HG03039 (cell line): ENCODE results near the gene WDFY2.
A peak's percentile ranks its signal among the peaks of the same experiment; 100 is the strongest.

Experiments used
- ATAC-seq: cut with Tn5 transposase; IDR thresholded peaks from one replicate; pipeline ENCODE4 v1.9.1; 2021; ENCODE audit warnings: mild to moderate bottlenecking, moderate library complexity; ENCODE audit not compliant: unreplicated experiment

Gene WDFY2

DNA sequence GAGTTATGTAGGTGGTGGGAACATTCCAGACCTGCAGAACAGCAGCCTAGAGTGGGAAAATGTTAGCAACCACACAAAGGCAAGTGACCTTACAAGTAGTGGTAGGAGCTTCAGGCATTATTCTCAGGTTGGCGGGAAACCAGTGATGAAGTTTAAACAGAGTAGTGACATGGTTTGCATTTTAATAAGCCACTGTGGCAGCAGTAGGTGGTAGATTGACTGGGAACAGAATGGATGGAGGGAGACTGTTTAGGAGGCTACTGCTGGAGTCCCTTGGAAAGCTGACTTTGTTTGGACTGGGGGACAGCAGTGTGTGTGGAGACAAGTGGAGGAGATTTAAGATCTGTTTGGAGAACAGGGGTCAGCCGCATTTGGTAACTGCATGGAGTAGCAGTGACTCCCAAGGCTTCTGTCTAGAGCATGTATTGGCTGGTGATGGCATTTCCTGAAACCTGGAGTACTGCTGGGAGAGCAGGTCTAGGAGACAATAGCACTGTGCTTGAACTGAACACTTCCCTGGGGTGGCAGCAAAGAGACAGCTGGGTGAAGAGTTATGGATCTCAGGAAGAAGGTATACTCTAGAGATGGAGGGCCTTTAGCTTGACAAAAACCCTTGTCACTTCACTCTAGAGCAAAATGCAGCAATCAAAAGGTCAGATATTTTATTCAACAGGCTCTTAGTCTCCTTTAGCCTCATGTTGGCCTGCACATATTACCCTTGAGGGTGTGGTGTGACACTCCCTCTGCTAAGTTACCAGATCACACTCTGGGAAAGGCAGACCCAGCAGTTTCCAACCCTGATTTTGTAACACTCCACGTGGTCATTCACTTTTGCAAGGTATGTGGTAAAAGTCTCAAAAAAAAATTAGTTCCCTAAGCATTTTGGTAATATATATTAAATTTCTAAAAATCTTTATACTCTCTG, 149.4 kb downstream of the WDFY2 start:
- no peak for ATAC-seq

DNA sequence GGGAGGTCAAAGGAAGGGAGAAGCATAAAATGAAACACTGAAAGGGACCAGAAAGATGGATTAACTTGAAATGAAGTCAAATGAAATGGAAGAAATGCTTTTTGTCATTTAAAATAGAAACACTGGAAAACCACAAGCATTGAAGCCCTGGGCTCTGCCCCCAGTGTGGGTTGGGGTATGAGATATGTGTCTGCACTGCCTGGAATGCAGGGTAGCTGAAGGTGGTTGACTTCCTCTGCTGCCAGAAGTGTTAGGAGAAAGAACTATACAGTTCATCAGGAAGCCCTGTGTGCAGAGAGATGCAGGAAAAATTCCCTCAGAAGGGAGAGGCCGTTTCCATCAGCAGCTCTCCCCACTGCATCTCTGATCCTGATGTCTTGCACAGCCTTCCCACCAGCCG, 150.5 kb downstream of the WDFY2 start:
- no peak for ATAC-seq

DNA sequence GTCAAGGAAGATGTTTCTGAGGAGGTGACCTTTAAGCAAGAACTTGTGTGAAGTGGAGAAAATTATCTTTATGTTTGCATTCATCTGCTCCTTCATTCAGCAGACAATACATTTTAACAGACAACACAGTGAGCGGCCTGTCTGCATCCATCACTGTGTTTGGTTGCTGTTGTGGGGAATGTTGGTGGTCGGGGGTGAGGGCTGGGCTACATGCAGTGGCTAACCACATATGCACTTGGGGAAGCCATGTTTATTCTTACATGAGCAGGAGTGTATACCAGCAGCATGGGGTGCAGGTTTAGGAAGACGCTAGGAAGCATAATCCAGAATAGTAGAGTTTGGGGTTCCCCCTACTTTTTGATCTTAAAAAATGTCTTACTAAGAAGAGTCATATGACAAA, 153.3 kb downstream of the WDFY2 start:
- ATAC-seq = no peak

DNA sequence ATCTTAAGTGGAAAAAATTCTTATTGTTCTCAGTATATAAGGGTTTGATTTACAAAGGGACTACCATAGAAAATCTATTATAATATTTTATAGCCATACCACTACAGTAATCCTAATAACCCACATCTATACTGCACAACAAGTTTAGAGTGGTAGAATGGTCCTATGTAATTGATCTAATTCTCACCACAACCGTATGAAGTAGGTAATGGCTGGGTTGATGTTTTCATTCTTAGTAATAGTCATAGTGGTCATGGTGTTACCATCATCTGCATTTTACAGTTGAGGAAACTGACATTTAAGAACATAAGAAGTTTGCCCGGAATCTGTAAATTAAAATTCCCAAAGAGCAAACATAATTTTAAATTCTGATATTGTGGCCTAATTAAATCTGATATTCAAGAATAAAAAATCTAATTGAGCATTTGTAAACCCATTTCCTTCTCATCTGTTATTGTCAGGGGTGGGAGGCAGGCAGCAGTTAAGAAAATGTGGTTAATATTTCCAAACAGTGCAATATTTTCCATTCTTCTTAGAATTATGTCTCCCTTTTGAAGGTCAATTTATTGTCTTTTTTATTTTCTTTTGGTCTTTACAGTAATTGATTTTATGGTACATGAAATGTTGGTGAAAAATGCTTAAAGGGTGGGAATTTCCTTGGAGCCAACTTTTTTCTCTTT, 154.1 kb downstream of the WDFY2 start:
- ATAC-seq = no peak

DNA sequence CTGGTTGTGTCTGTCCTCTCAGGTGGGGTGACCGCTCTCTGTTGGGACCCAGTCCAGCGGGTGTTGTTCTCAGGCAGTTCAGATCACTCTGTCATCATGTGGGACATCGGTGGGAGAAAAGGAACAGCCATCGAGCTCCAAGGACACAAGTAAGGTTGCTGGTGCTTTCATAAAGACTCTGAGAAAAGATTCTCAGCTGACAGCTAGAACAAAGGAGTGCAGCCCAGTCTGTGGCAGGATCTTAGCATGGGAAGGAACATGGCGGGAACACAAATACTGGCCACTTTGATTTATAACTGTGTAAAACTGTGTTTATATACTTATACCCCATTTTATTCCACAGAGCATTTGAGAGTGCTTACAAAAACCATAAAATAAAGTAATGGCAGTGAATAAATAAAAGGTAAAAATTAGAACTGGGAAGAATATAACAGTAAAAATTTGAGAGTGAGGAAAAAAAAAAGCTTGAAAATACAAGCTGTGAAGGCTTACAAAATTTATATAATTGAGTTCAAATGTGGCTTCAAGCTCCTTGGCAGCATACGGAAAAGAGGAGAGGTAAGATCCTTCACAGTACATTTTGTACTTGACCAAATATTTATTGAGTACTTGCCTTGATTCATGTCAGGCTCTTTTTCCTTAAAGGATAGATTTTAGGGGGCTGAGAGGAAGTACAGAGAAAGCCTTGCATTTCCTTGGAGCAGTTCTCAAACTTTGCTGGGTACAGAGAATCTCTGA, 154.9 kb downstream of the WDFY2 start:
- no peak for ATAC-seq

DNA sequence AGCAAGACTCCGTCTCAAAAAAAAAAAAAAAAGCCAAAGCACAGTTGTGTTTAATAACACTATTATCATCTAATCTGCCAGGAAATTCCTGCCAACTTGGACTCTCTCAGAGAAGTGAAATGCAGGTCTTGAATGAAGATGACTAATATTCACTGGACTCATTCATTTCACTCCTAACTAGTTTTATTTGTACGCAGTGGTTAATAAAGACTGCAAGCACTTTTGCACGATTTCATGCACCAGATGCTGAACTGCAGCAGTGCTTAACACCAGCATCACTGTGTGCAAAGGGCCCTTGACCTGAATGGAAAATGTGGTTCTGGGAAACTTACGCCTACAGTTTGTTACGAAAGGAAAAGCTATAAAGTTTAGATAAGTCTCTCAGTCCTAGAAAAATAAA, 156.4 kb downstream of the WDFY2 start:
- ATAC-seq = no peak

DNA sequence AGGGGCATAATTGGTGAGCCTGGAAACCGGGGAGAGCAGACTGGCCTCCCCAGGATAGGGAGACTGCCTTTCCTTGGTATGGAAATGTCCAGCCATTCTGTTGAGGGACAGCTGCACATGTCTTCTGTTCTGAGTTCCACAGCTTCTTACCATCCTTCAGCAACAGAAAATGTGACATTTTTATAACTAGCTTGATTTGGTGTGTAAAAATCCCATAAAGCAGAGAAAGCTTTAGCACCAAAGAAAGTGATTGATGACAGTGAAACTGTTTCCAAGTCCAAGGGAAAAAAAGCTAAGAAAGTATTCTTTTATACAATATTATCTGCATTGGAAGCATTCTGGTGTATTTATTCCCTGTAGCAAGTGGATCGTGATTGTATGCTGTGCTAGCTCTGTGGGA, 157.8 kb downstream of the WDFY2 start:
- ATAC-seq = no peak

DNA sequence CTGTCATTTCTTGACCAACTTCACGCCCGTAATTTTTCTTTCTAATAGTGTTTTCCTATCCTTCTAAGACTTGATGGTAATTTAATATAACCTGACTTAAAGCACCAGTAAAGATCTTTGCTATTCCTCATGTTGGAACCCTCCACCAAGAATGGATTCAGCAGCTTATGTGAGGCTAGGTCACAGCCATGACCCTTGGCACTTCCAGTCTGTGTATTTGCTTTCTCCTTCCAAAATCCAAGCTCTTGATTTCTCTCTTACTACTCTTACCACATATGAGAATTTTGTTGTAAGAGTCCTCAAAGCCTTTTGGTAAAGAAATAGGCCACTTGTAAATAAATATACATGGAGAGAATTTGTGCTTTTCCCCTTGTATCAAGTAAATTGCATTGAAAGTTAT, 158.3 kb downstream of the WDFY2 start:
- no peak for ATAC-seq

DNA sequence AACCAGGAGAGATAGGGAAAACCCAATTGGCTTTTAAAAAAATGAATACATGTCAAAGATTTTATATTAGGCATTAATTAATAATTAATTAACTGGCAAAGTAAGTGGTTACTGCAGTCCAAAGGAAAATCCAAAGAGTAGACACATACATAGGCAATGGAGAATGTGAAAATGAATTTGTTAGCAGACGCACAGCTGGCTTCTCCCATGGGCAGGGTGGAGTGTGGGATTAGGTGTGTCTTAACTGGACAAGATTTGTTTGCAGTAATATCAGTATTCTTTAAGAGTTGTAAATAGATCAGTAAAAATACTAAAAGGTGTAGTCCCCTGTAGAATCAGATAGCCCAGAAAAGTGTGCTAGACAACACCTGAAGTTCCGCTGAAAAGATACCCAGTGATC, 161.0 kb downstream of the WDFY2 start:
- ATAC-seq = no peak

DNA sequence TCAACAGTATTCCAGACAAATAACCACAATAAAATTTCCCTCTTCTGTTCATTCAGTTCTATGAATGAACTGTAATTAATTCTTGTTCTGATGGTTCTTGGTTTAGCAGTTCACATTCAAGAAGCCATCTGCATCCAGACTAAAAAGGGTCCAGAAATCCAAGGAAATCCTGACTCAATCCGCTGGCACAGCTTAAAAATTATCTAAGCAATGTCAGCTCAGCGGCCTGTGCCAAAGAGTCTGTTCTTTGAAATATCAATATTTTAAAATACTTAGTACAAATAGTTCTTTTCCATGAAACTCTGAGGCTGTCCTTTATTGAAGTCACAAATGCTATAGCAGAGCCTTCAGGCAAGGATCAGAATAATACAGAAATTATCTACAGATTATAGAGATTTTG, 162.5 kb downstream of the WDFY2 start:
- ATAC-seq = no peak

DNA sequence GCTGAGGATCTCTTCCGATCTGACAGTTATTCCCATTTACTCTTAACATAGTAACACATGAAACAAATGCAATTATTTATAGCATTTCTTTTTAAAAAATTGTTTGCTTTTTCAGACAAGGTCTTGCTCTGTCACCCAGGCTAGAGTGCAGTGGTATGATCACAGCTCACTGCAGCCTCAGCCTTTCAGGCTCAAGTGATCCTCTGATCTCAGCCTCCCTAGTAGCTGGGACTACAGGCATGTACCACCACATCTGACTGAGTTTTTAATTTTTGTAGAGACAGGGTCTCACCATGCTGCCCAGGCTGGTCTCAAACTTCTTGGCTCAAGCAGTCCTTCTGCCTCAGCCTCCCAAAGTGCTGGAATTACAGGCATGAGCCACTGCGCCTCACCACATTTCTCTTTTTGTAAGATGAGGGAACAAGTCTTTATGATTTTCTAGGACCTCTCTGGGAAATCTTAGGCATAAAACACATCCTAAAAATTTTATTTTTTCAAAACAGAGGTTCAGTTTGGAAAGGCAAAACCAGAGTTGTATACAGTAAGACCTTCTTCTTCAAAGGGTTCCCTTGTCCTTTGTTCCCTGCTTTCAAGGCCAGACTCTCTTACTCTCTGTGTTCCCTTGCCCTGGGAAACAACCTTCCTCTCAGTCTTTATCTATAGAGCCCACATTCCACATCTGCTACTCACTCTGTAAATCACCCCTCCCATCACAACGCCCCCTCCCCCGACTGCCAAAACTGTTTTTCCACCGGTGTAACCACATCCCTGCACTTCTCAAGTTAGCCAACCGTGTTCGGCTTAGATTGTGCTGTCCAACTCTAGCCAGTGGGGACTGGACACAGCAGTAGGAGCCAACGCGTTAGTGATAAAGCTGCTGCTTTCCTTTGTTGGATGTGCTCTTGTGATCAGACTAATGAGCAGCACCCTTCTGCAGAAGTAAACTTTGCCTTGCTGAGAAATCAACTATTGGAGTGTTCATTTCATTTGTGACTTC, 163.5 kb downstream of the WDFY2 start:
- ATAC-seq = no peak

DNA sequence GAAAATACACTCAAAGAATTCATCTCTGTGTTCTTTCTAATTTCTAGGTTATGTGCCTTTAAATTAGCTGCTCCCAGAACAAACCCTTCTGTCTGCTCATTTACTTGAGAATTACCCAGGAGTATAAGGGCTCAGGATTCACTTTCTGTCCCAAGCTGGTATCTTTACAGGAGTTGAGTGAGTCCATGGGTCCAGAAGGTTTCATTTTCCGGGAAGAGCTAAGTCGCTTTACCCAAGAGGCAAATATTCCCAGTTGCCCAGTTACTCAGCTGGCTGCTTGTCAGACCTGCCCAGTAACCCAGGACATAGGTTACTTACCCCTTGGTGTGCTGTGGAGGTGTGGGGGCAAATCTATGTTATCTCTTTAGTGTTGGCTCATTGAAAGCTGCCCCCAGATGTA, 172.4 kb downstream of the WDFY2 start:
- no peak for ATAC-seq

DNA sequence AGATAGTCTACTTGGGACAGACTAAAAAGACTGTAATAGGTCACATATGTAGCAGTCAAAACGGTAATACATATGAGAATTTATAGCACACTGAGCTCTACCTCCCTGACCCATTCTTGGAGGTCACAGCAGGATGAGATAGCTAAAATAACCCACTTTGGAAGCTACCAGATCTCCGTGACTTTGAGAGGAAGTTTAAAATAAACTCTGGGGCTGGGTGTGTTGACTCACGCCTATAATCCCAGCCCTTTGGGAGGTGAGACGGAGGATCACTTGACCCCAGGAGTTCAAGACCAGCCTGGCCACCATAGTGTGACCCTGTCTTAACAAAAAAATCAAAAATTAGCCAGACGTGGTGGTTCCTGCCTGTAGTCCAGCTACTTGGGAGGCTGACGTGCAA, 174.4 kb downstream of the WDFY2 start:
- ATAC-seq = no peak

DNA sequence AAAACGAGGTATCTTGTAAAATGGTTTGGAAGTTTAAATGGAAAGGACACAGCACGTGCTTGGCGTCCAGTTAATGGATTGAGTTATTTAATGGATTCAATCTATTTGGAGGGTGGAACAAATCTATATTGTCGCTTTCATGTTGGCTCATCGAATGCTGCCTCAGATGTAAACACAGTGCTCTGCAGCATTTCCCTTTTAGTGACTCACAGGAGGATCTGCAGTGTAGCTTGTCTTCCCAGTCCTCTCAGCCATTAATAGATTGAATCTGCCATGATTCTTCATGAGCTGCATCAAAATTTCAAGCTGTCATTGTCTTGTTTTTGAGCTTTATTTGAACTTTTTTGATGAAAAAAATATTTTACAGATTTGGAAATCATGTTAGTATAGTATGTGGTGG, 175.0 kb downstream of the WDFY2 start:
- no peak for ATAC-seq

DNA sequence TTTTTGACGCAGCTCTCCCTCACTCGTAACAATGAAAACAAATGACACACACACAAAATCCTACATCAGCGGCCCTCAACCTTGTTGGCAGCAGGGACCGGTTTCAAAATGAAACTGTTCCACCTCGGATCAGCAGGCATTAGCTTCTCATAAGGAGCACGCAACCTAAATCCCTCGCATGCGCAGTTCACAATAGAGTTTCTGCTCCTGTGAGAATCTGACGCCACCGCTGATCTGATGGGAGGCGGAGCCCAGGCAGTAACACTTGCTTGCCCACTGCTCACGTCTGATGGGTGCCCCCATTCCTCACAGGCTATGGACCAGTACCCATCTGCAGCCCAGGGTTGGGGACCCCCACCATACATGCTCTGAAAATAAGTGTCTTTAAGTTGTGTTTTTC, 176.3 kb downstream of the WDFY2 start:
- ATAC-seq = no peak

DNA sequence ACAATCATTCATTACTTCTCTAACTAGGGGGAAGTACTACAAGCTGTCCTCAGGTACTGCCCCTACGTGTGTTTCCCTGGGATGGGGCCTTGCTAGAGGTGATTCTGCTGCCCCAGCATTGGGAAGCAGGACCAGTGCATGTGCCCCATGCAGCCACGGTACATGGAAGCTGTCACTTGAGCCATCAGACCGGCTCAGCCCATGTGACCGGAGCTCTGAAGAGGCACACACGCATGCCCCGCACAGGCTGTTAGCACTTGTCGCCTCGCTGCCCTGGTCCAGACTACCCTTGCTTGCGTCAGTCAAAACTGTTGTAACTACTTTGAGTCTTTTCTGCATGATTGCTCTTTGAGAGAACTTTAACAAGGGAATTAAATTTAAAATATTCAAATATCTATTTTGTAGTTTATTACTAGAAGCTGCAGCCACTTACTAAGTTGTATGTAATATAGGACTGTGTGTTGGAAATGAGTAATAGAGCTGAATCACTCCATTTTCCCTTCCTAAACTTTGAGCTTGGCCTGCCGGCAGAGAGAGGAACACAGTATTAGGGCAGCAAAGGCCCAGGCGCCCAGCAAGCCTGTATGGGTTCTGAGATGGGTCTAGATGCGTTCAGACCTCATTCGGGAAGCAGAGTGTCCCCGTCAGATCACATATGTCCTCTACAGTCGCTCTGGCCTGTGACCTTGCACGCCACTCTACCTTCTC, 177.5 kb downstream of the WDFY2 start:
- ATAC-seq = no peak

DNA sequence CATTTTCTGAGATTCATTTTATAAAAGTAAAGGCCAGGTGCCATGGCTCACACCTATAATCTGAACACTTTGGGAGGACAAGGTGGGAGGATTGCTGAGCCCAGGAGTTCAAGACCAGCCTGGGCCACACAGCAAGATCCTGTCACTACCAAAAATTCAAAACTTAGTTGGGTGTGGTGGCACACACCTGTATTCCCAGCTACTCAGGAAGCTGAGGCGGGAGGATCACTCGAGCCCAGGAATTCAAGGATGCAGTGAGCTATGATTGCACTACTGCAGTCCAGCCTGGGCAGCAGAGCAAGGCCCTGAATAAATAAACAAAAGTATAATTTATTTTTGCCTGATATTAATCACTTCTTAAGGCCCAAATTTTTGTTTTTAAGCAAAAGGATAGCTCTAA, 179.2 kb downstream of the WDFY2 start:
- no peak for ATAC-seq

DNA sequence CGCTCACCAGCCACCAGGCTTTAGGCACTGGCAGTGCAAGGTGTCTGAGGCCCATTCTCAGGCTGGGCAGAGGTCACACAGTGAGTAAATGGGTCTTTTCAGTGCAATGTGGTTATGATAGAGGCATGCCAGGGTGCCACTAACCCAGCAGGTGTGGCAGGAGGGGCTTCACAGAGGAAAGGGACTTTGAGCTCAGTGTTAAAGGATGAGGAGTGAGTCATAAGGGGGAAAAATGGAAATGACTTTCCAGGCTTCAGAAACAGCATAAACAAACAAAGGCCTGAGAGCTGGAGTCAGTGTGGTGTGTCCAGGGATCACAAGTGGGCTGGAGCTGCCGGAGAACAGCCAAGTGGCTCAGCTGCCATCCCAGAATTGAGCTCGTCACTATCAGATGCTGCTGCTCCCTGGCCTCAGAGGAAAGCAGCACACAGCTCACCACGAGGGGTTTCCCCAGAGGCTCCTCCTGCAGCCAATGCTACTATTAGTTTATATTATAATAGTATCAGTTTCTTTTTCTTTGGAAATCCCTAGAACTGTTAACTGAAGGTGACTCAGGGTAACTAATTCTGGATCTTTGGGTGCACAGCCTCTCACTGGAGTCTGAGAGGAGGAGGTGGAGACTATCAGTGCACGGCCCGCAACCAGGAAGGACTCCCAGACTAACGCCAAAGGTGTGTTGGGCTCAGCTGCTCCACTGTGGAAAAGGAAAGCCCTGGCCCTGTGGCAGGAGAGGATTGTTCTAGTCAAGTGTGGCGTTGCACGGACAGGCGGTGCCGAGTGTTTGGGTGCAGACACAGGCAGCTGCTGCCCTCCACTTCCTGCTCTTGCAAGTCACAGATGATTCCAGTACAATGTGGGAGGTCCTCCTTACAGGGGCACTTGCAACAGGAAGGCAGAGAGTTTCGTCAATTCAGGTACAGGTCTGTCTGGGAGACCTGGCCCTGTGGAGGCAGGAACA, 180.2 kb downstream of the WDFY2 start:
- peak; percentile 75 for ATAC-seq

DNA sequence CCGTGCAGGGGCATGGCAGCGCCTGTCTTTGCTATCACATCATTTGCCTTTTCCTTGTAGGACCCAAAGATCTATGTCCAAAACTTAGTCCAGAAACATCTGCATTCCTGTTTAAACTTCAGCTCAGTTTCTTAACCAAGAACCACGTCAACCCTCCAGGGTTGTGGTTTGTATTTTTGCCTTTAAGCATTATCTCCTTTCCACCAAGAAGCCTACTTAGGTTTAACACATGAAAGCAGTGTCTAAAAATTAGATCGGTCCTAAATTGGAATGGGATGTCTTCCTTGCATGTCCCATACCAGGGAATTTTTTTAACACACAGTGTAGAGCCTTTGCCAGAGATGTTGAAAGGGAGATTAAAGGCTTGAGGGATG, 180.9 kb downstream of the WDFY2 start:
- ATAC-seq = no peak
